Effector memory CD4-positive, alpha-beta T cell (primary cell): ENCODE data around the gene UNCX.

Source experiments
- DNase-seq, 3 donors: peaks; one replicate each; pipeline ENCODE4 v3.0.0-alpha.2; 2020
- H3K27ac ChIP-seq: 2 replicates; pipeline ENCODE4 v1.7.0; 2013; ENCODE audit warnings: mild to moderate bottlenecking, low read length, moderate library complexity; ENCODE audit not compliant: insufficient read depth, poor library complexity, severe bottlenecking
- H3K27me3 ChIP-seq: replicated peaks from 2 replicates; pipeline ENCODE4 v1.7.0; 2013; ENCODE audit warnings: mild to moderate bottlenecking, low read length; ENCODE audit not compliant: insufficient read depth, control insufficient read depth, poor library complexity, severe bottlenecking
- H3K36me3 ChIP-seq: 2 replicates; pipeline ENCODE4 v1.7.0; 2013; ENCODE audit warnings: mild to moderate bottlenecking, low read length, moderate library complexity; ENCODE audit not compliant: control insufficient read depth, insufficient read depth
- H3K4me1 ChIP-seq: 2 replicates; pipeline ENCODE4 v1.7.0; 2013; ENCODE audit warnings: low read length, mild to moderate bottlenecking; ENCODE audit not compliant: control insufficient read depth, insufficient read depth, poor library complexity, severe bottlenecking
- H3K4me3 ChIP-seq: 2 replicates; pipeline ENCODE4 v1.7.0; 2013; ENCODE audit warnings: low read length, low read depth, mild to moderate bottlenecking; ENCODE audit not compliant: insufficient read depth, poor library complexity, severe bottlenecking
- H3K9me3 ChIP-seq: 2 replicates; pipeline ENCODE4 v1.7.0; 2013; ENCODE audit warnings: mild to moderate bottlenecking, low read length, moderate library complexity; ENCODE audit not compliant: control insufficient read depth

Gene UNCX

DNA sequence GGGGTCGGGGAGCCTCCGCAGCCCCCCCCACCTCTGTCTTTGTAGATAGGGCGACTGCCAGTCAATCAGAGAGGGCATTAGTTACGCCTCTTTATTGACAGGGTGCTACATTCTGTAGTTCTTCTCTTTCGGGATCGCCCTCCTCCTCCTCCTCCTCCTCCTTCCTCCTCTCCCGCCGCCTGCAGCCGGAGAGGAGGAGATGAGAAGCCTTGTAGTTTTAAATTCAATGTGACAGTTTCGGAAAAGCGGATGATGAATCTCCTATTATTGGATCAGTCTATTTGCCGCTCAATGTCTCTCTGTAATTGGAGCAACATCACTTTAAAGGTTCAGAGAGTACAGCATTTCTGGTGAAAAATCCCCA is 587 bp upstream of the UNCX start:
- H3K27me3 ChIP-seq: peaks cover 73% of the 10 kb centered on the region
- peaks cover 18% of the 10 kb centered on the region for H3K4me1 ChIP-seq
- DNase-seq: no peak
- no peak overlapping the region for H3K4me3 ChIP-seq
- H3K36me3 ChIP-seq: no peaks in the 10 kb centered on the region
- H3K9me3 ChIP-seq: no peaks in the 10 kb centered on the region
- H3K27ac ChIP-seq: no peak overlapping the region

DNA sequence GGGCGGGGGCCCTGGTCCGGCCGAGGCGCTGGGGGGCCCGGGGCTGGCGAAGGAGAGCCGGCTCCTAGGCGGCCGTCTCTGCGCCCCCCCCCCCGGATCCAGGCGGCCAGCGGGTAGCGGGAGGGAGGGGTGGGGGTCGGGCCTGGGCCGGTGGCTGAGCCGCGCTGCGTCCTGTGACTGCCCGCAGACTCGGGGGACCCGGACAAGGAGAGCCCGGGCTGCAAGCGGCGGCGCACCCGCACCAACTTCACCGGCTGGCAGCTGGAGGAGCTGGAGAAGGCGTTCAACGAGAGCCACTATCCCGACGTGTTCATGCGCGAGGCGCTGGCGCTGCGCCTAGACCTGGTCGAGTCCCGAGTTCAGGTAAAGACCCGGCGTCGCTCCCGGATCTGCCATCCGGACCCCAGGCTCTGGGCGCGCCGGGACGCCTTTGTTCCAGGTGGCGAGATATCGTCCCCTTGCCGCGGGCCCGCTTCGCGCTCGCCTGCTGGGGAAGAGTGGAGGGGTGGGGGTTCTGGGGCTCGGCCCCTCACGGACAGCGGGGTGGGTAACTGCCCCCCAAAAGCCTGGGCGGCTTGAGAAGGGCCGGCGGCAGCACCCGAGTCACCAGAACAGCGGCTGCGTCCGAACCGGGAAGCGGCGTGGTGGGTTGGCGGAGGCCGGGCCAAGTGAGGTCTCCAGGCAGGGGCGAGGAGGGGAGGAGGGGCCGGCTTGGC is 819 bp downstream of the UNCX start:
- peaks cover 20% of the 10 kb centered on the region for H3K4me1 ChIP-seq
- H3K36me3 ChIP-seq: no peaks in the 10 kb centered on the region
- peaks cover 73% of the 10 kb centered on the region for H3K27me3 ChIP-seq
- no peak for DNase-seq
- no peak overlapping the region for H3K4me3 ChIP-seq
- no peak overlapping the region for H3K27ac ChIP-seq
- no peaks in the 10 kb centered on the region for H3K9me3 ChIP-seq

DNA sequence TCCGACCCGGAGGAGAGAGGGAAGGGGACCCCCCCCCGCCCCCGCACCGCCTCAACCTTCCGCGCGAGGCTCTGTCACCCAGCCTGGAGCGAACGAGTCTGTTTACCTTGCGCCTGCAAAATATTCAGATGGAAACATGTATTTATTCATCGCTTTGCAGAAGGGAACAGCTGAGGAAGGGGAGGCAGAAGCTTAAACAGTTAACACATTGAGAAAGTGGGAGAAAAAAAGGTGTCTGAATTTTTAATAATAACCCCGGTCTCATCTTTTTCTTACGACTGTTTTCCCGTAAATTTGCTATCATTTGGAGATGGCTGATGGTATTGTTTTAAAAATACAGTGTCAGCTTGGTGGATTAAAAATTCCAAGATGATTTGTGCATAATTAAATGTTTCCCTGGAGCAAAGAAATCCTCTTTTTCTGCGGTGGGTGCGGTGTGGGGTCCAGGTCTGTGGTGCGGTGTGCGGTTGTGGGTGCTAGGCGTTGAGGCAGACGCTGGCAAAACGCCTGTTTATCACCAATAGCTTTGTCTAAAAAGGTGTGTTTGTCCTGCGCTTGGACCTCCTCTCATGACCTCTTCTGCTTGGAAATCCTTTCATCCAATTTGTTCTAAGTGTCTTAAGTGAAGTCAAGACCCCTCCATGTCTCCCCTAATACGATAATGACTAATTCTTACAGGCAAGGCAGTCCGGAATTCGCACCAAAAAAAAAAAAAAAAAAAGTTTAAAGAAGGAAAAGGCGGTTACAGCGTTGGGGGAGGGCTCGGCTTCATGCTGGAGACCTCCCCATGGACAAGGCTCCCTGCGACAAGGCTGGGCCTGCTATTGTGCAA is 1.6 kb downstream of the UNCX start:
- no peak for DNase-seq
- Histone ChIP-seq H3K27ac (no peak overlapping the region), H3K27me3 (peaks cover 73% of the 10 kb centered on the region), H3K4me1 (peaks cover 20% of the 10 kb centered on the region), H3K36me3 (no peaks in the 10 kb centered on the region), H3K4me3 (no peak overlapping the region), H3K9me3 (no peaks in the 10 kb centered on the region)

DNA sequence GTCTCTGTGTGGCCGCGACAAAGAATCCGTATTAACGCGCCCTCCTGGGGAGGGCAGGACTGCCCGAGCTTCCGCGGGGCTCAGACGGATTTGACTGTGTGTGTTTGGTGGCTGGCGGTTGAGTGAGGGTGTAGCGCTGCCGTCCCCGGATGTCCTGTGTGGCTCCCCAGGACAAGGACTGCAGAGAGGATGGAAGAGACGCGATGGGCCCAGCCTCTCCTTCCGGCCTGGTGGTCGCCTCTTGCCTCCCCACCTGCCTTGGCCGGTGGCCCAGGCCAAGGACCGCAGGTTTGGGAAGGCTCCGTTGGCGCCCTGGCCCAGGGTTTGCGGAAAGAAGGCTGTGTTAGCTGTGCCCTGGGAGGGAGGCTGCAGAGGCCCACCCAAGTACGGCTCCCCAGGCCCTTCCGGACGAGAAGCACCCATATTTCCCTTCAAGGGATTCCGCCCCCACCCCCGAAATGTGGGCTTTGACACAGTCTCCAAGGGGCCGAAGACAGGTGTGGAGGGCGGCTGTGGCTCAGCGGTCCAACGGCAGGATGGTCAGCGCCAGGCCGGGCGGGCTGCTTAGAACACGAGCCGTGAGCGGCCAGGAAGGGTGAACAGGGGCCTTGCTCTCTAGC is 2.3 kb downstream of the UNCX start:
- DNase-seq: no peak
- Histone ChIP-seq H3K4me3 (no peak overlapping the region), H3K4me1 (peaks cover 17% of the 10 kb centered on the region), H3K36me3 (no peaks in the 10 kb centered on the region), H3K27ac (no peak overlapping the region), H3K9me3 (no peaks in the 10 kb centered on the region), H3K27me3 (peaks cover 78% of the 10 kb centered on the region)

DNA sequence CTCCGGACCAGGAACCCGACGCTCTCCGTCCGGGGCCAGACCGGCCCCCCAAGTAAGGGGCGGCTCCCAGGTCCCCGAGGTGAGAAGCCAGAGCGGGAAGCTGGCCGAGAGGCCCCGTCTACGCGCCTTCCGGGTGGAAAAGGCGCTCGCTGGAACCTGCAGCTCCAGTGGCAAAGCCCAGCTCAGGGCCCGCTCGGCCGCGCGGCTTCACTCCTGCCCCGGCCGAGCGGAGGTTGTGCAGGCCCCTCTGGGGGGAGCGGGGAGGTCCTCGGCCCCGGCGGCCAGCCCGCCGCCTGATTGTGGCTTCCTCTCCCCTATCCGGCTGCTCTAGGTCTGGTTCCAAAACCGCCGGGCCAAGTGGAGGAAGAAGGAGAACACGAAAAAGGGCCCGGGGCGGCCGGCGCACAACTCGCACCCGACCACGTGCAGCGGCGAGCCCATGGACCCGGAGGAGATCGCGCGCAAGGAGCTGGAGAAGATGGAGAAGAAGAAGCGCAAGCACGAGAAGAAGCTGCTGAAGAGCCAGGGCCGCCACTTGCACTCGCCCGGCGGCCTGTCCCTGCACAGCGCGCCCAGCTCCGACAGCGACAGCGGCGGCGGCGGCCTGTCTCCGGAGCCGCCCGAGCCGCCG is 2.9 kb downstream of the UNCX start:
- Histone ChIP-seq H3K27me3 (peaks cover 81% of the 10 kb centered on the region), H3K4me3 (no peak overlapping the region), H3K27ac (no peak overlapping the region), H3K4me1 (peaks cover 17% of the 10 kb centered on the region), H3K36me3 (no peaks in the 10 kb centered on the region), H3K9me3 (no peaks in the 10 kb centered on the region)
- no peak for DNase-seq

DNA sequence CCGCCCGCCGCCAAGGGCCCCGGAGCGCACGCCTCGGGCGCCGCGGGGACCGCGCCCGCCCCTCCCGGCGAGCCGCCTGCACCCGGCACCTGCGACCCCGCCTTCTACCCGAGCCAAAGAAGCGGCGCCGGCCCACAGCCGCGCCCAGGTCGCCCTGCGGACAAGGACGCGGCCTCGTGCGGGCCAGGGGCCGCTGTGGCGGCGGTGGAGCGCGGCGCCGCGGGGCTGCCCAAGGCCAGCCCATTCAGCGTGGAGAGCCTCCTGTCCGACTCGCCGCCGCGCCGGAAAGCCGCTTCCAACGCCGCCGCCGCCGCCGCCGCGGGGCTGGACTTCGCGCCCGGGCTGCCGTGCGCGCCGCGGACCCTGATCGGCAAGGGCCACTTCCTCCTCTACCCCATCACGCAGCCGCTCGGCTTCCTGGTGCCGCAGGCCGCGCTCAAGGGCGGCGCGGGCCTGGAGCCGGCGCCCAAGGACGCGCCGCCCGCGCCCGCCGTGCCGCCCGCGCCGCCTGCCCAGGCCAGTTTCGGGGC is 3.5 kb downstream of the UNCX start:
- H3K27ac ChIP-seq: no peak overlapping the region
- no peak for DNase-seq
- H3K27me3 ChIP-seq: peaks cover 81% of the 10 kb centered on the region
- H3K4me1 ChIP-seq: peaks cover 17% of the 10 kb centered on the region
- H3K4me3 ChIP-seq: no peak overlapping the region
- no peaks in the 10 kb centered on the region for H3K36me3 ChIP-seq
- no peaks in the 10 kb centered on the region for H3K9me3 ChIP-seq

DNA sequence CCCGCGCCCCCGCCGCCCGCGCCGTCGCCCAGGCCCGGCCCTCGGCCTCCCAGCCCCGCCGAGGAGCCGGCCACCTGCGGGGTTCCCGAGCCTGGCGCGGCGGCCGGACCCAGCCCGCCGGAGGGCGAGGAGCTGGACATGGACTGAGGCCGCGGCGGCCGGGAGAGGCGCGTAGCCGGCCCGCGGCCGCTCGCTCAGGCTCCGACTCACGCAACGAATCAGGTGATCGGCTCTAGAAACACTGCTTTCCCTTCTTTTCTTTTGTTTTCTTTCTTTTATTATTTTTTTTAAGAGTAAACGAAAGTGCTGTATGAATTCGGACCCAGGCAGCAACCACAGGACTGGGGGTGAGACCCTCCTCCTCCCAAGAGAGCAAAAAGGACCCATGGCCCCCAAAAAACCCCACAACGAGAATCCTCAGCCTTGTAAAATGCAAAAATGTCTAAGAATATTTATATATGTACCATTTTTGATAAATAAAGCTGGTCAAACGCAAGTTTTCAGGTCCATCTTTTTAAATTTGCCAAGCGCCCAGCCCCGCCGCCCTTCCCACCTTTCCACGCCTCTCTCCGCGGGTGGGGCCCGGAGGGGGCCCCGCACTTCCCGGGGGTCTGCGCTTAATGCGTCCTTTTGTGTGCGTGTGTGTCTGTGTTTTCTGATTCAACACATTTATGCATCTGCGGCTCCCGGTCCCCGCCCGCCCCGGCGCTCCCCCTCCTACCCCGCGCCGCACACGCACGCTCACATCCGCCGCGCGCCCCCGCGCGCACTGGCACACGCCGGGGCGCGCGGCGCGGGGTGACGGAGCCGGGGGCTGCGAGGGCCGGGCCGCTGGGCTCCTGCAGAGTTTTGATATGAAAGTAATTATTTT is 4.4 kb downstream of the UNCX start:
- H3K4me3 ChIP-seq: no peak overlapping the region
- peaks cover 79% of the 10 kb centered on the region for H3K27me3 ChIP-seq
- H3K27ac ChIP-seq: no peak overlapping the region
- H3K9me3 ChIP-seq: no peaks in the 10 kb centered on the region
- peaks cover 17% of the 10 kb centered on the region for H3K4me1 ChIP-seq
- H3K36me3 ChIP-seq: no peaks in the 10 kb centered on the region
- DNase-seq: no peak

DNA sequence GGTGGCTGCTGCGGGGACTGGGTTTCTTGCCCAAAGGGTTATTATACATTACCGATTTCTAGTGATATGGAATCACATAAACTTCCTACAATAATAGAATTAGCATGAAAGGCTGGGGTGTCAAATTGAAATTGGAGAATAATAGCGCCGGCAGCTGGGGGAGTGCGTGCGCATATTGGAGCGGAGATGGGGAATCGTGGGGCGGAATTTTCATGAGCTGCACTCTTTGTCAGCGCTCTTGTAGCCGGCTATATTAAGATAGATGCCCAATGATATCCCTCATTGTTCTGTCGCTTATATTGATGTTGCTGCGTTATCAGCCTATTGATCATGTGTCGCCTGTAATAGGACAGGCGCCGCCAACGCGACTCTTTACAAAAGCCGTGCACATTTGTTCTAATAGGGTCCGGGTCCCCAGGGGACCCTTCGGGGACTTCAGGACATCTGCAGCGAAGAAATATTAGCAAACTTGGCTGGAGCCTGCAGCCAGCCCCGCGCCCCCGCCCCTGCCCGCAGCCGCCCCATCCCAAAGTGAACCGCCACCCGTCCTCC is 5.1 kb downstream of the UNCX start:
- no peak overlapping the region for H3K27ac ChIP-seq
- H3K36me3 ChIP-seq: no peaks in the 10 kb centered on the region
- no peaks in the 10 kb centered on the region for H3K9me3 ChIP-seq
- peaks cover 83% of the 10 kb centered on the region for H3K27me3 ChIP-seq
- DNase-seq: no peak
- no peak overlapping the region for H3K4me3 ChIP-seq
- H3K4me1 ChIP-seq: peaks cover 17% of the 10 kb centered on the region

DNA sequence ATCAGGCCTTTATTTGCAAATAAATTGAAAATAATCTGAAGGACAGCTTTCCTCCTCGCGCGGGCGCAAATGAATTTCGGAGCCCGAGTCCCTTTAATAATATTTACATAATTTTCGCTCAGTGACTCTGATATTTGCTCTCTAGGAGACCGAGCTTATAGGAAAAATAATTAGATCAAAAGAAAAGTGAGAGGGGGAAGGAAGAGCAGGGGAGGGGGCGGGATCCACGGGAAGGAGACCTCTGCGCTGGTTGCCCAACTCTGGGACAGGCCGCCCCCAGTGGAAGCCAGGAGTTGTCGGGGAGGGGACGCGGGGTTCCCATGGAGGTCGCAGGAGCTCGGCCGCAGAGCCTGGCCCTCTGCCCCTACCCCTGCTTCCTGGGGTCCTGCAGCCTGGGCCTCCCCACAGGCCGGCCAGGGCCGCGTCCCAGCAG is 5.8 kb downstream of the UNCX start:
- Histone ChIP-seq H3K27ac (no peak overlapping the region), H3K36me3 (no peaks in the 10 kb centered on the region), H3K4me1 (peaks cover 17% of the 10 kb centered on the region), H3K4me3 (no peak overlapping the region), H3K9me3 (no peaks in the 10 kb centered on the region), H3K27me3 (peaks cover 87% of the 10 kb centered on the region)
- DNase-seq: no peak
